Measurements from ENCODE around the gene ATP2B2. TPM values are rescaled to one million over a fixed set of nuclear protein-coding genes. Genes with fewer than 3 reads are reported as not detected.

The ATP2B2 gene
- total RNA-seq, 4 donors from 2014 or later, result 0.42 to 2.0 (median 1.1) TPM

- Histone ChIP-seq H3K9me3 (no peaks in the 10 kb centered on the region), H3K27me3 (no peaks in the 10 kb centered on the region), H3K36me3 (no peaks in the 10 kb centered on the region), H3K27ac (no peak overlapping the region), H3K4me1 (no peaks in the 10 kb centered on the region), H3K4me3 (no peak overlapping the region)
- no peak for DNase-seq (ENCODE audit: low spot score in 2 of 2)
- TF ChIP-seq POLR2A (IDR thresholded peaks at IDR 0.05) (no peak), EP300 (IDR thresholded peaks at IDR 0.05) (no peak)
- TF ChIP-seq, protein P1, sequence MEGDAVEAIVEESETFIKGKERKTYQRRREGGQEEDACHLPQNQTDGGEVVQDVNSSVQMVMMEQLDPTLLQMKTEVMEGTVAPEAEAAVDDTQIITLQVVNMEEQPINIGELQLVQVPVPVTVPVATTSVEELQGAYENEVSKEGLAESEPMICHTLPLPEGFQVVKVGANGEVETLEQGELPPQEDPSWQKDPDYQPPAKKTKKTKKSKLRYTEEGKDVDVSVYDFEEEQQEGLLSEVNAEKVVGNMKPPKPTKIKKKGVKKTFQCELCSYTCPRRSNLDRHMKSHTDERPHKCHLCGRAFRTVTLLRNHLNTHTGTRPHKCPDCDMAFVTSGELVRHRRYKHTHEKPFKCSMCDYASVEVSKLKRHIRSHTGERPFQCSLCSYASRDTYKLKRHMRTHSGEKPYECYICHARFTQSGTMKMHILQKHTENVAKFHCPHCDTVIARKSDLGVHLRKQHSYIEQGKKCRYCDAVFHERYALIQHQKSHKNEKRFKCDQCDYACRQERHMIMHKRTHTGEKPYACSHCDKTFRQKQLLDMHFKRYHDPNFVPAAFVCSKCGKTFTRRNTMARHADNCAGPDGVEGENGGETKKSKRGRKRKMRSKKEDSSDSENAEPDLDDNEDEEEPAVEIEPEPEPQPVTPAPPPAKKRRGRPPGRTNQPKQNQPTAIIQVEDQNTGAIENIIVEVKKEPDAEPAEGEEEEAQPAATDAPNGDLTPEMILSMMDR (IDR thresholded peaks at IDR 0.05), result no peak
- WGBS, 2 donors, result 91 to 92% methylated on average over 7 to 9 of the region's 9 CpGs
Observed at GRCh38 chr3:10411598-10412332, 93.6 kb downstream of the ATP2B2 start.

DNA sequence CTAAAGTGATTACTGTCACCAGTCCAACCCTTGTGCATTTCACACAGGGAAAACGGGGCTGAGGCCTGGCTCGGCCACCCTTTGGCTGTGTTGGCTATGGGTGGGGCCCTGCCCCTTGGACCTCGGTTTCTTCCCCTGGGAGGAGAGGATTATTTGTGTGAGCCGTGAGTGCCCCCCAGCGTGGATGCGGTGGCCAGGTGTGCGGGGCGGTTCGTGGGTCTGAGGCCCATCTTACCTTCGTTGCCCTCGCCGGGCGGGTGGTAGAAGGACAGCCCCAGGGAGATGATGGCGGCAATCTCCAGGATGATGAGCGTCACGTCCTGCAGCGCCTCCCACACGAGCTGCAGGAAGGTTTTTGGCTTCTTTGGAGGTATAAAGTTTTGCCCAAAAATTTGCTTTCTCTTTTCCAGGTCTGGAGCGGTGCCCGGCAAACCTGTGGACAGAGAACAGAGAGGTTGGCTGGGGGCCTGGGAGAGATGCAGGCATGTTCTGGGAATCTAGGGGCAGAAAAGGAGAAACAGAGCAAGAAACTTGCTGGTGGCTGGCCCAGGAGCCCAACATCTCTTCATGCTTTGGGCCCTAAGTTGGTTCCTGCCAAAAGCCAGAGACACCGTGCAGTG, 94.9 kb downstream of the ATP2B2 start:
- no peaks in the 10 kb centered on the region for H3K9me3 ChIP-seq
- H3K4me1 ChIP-seq, result no peaks in the 10 kb centered on the region
- WGBS, 2 donors, result 90 to 91% methylated on average over 20 to 21 of the region's 21 CpGs
- no peaks in the 10 kb centered on the region for H3K27me3 ChIP-seq
- no peak for DNase-seq (ENCODE audit: low spot score in 2 of 2)
- no peak overlapping the region for H3K4me3 ChIP-seq
- TF ChIP-seq, protein P1 (IDR thresholded peaks at IDR 0.05), result no peak
- TF ChIP-seq EP300 (IDR thresholded peaks at IDR 0.05), result no peak
- no peak for TF ChIP-seq POLR2A (IDR thresholded peaks at IDR 0.05)
- H3K36me3 ChIP-seq, result no peaks in the 10 kb centered on the region
- no peak overlapping the region for H3K27ac ChIP-seq

- DNase-seq (ENCODE audit: low spot score in 2 of 2), result no peak
- Histone ChIP-seq H3K27ac (no peak overlapping the region), H3K36me3 (no peaks in the 10 kb centered on the region), H3K27me3 (no peaks in the 10 kb centered on the region), H3K9me3 (no peaks in the 10 kb centered on the region), H3K4me1 (no peaks in the 10 kb centered on the region), H3K4me3 (no peak overlapping the region)
- 85 to 87% methylated on average over 8 of the region's 8 CpGs for WGBS, 2 donors
- TF ChIP-seq, protein P1 (IDR thresholded peaks at IDR 0.05), result no peak
- TF ChIP-seq EP300 (IDR thresholded peaks at IDR 0.05) (no peak), POLR2A (IDR thresholded peaks at IDR 0.05) (no peak)
Observed at GRCh38 chr3:10408680-10409079, 96.7 kb downstream of the ATP2B2 start.

DNA sequence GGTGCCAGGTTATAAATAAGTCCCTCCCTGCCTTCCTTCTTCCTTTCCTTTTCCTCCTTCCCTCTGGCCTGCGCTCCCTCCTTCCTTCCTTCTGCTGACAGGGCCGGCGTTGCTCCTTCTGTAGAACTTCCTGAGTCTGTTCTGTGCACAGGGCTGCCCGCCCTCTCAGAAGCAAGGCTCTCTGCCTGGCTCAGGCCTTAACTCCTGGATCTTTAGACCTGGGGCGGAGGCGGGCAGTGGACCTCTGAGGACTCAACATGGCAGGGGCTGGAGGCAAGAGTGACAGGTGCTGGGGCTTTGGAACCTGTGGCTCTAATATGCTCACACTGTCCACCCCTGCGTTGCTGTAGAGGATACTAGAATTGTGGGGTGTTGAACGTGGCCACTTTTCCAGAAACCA, 98.0 kb downstream of the ATP2B2 start:
- no peak overlapping the region for H3K27ac ChIP-seq
- no peaks in the 10 kb centered on the region for H3K4me1 ChIP-seq
- H3K27me3 ChIP-seq, result no peaks in the 10 kb centered on the region
- no peak for DNase-seq (ENCODE audit: low spot score in 2 of 2)
- H3K4me3 ChIP-seq, result no peak overlapping the region
- 76 to 80% methylated on average over 8 of the region's 8 CpGs for WGBS, 2 donors
- no peaks in the 10 kb centered on the region for H3K36me3 ChIP-seq
- TF ChIP-seq, protein P1 (IDR thresholded peaks at IDR 0.05), result no peak
- TF ChIP-seq POLR2A (IDR thresholded peaks at IDR 0.05), result no peak
- no peak for TF ChIP-seq EP300 (IDR thresholded peaks at IDR 0.05)
- no peaks in the 10 kb centered on the region for H3K9me3 ChIP-seq

- 84 to 85% methylated on average over 6 of the region's 6 CpGs for WGBS, 2 donors
- DNase-seq (ENCODE audit: low spot score in 2 of 2), result no peak
- TF ChIP-seq EP300 (IDR thresholded peaks at IDR 0.05) (no peak), POLR2A (IDR thresholded peaks at IDR 0.05) (no peak)
- TF ChIP-seq, protein P1 (IDR thresholded peaks at IDR 0.05), result no peak
Observed at GRCh38 chr3:10406414-10406813, 99.0 kb downstream of the ATP2B2 start.

More at GRCh38 chr3:10406414-10406813, 99.0 kb downstream of the ATP2B2 start:
- Histone ChIP-seq H3K4me1 (no peaks in the 10 kb centered on the region), H3K27me3 (no peaks in the 10 kb centered on the region), H3K4me3 (no peak overlapping the region), H3K9me3 (no peaks in the 10 kb centered on the region), H3K27ac (no peak overlapping the region), H3K36me3 (no peaks in the 10 kb centered on the region)

All from tibial nerve (tissue), 4 donors.